Aorta (tissue), 5 donors: ENCODE results near the gene GRIFIN. TPM values are rescaled to one million over a fixed set of nuclear protein-coding genes. Genes with fewer than 3 reads are reported as not detected.
A peak's percentile ranks its signal among the peaks of the same experiment; 100 is the strongest.

Experiments
- ATAC-seq: fragments of 200-7000 bp; cut with Tn5 transposase; one replicate; pipeline ENCODE4 v1.9.1; 2022; ENCODE audit warnings: moderate library complexity; ENCODE audit not compliant: low FRiP score
- DNase-seq, 2 donors: peaks; one replicate each; pipeline ENCODE4 v3.0.0-alpha.2; 2020
- H3K27ac ChIP-seq, 2 donors: one replicate each; pipeline ENCODE4 v1.5.1; 2013; ENCODE audit warnings: low read length in 2 of 2, mild to moderate bottlenecking in 2 of 2, moderate library complexity in 2 of 2, control low read depth in 1 of 2, inconsistent platforms in 1 of 2, low read depth in 1 of 2
- H3K27me3 ChIP-seq, 2 donors: one replicate each; pipeline ENCODE4 v1.6.1; 2013; ENCODE audit warnings: control low read depth in 1 of 2, low read length in 1 of 2, mild to moderate bottlenecking in 1 of 2, moderate library complexity in 1 of 2; ENCODE audit not compliant: insufficient read depth in 2 of 2, control insufficient read depth in 1 of 2
- H3K36me3 ChIP-seq, 2 donors: one replicate each; pipeline ENCODE4 v1.6.1; 2013; ENCODE audit warnings: control low read depth in 1 of 2, low read length in 1 of 2, mild to moderate bottlenecking in 1 of 2; ENCODE audit not compliant: insufficient read depth in 2 of 2, control insufficient read depth in 1 of 2
- H3K4me1 ChIP-seq, 2 donors: one replicate each; pipeline ENCODE4 v1.6.1; 2013; ENCODE audit warnings: low read length in 2 of 2, control low read depth in 1 of 2, mild to moderate bottlenecking in 1 of 2, moderate library complexity in 1 of 2; ENCODE audit not compliant: insufficient read depth in 2 of 2, control insufficient read depth in 1 of 2
- H3K4me3 ChIP-seq, 2 donors: one replicate each; pipeline ENCODE4 v1.5.1; 2013; ENCODE audit warnings: low read length in 2 of 2, control low read depth in 1 of 2, mild to moderate bottlenecking in 1 of 2
- H3K9me3 ChIP-seq: one replicate; pipeline ENCODE4 v1.6.1; 2013; ENCODE audit warnings: mild to moderate bottlenecking, low read length; ENCODE audit not compliant: control insufficient read depth
- WGBS, 2 donors: extraction: QIAGEN DNeasy Blood & Tissue Kit; methylation state at CpG; one replicate each; pipeline ENCODE4 v1.1.7; 2013; 5-methylcytosine and 5-hydroxymethylcytosine counted together
- intact Hi-C, 2 donors: fragments of 100-400 bp; cut with DNase I; formaldehyde crosslinking; loops; one replicate each; pipeline versions ENCODE4 v1.14.2 to v1.15.0; 2022
- polyA plus RNA-seq, 2 donors: library from polyadenylated mRNA; stranded (reverse); fragments of 200-250 nt; gene quantifications; one replicate each; pipeline ENCODE4 v1.2.3, GENCODE V29; 2013
- total RNA-seq, 2 donors: library from RNA; stranded (reverse); fragmentation: NEBNext Ultra II Directional; extraction: Animal tissue kit (Norgen Biotek cat#: 25700); gene quantifications; one replicate each; pipeline ENCODE4 v1.2.1, GENCODE V29; 2021
- donor health status: healthy with polysubstance abuse.
- donor health status: Bipolar disorder and iron deficiency.
- donor health status: DM: no; HTN: no; CAD: no.
- donor health status: DM: no; HTN: no; CAD: no.
- donor health status: DM: yes; HTN: yes; CAD: no.

GRIFIN gene
- total and polyA plus RNA-seq, 4 donors = not detected

- H3K9me3 ChIP-seq = no peaks in the 10 kb centered on the region
- no peak overlapping the region for H3K27ac ChIP-seq
- 9 to 13% methylated on average over 11 of the region's 11 CpGs for WGBS, 2 donors
- ATAC-seq = peak; percentile 73
- no peaks in the 10 kb centered on the region for H3K36me3 ChIP-seq
- intact Hi-C loops = no loop called here
- H3K27me3 ChIP-seq = no peaks in the 10 kb centered on the region
- peak; percentile 82 to 90 for DNase-seq
- no peaks in the 10 kb centered on the region for H3K4me1 ChIP-seq
- H3K4me3 ChIP-seq = no peak overlapping the region
Observed at GRCh38 chr7:2478399-2478785, 2.2 kb upstream of the GRIFIN start.

- H3K27me3 ChIP-seq = no peaks in the 10 kb centered on the region
- ATAC-seq = peak; percentile 81
- H3K4me1 ChIP-seq = no peaks in the 10 kb centered on the region
- no peaks in the 10 kb centered on the region for H3K9me3 ChIP-seq
- peak; percentile 77 to 87 for DNase-seq
- H3K36me3 ChIP-seq = no peaks in the 10 kb centered on the region
- H3K4me3 ChIP-seq = no peak overlapping the region
- H3K27ac ChIP-seq = no peak overlapping the region
- 46 to 63% methylated on average over 33 to 34 of the region's 34 CpGs for WGBS, 2 donors
- intact Hi-C loops = no loop called here
Observed at GRCh38 chr7:2477447-2478398, 1.5 kb upstream of the GRIFIN start.

DNA sequence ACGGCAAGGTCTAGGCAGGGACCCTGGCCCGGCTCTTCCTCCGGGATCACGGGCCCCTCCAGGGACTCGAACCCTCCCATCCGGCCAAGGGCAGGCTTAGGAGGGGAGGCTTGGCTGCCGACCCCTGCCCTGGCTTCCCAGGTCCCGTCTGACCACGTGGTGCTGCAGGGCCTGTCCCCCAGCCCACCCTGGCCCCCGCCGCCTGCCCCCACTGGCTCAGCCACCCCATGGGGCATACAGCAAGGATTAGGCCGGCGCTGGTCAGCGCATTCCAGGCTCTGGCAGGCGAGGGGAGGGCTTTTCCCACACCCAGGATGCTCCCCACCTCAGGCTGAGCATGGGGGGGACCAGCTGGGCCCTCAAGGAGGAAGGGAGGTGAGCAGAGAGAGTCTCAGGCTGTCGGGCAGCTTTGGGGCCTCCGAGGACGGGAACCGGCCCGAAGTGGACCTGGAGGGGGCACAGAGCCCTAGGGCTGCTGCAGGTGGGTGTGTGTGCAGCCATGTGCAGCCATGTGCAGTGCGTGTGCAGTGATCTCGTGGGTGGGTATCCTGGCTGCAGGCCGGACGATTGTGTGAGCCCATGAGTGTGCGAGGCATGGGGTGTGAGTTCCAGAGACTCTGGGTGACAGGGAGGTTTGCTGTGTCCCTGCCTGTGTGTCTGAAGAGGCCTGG lies 713 bp upstream of the GRIFIN start:
- Histone ChIP-seq H3K4me3 (no peak overlapping the region), H3K9me3 (no peaks in the 10 kb centered on the region), H3K36me3 (no peaks in the 10 kb centered on the region), H3K4me1 (no peaks in the 10 kb centered on the region), H3K27ac (no peak overlapping the region), H3K27me3 (no peaks in the 10 kb centered on the region)
- ATAC-seq (no peak), DNase-seq (peak in 1 of 2 donors; percentile 43)
- WGBS, 2 donors = 85 to 88% methylated on average over 25 of the region's 25 CpGs
- intact Hi-C loops = no loop called here

DNA sequence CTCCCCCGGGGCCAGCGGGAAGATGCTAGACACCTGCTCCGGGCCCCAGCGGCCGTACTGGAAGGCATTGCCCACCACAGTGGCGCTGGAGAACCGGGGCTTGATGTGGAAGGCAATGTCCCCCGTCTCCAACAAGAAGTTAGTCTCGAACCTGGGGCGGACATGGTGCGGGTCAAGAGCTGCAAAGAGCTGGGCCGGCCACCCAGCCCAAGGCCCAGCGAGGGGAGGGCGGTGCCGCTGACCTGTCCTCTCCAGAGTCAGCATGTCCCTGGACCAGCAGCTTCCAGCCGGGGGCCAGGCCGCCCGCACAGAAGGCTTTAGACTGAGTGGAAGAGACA lies 551 bp downstream of the GRIFIN start:
- 92 to 94% methylated on average over 18 of the region's 18 CpGs for WGBS, 2 donors
- no peaks in the 10 kb centered on the region for H3K4me1 ChIP-seq
- intact Hi-C loops = no loop called here
- H3K9me3 ChIP-seq = no peaks in the 10 kb centered on the region
- H3K27ac ChIP-seq = no peak overlapping the region
- H3K27me3 ChIP-seq = no peaks in the 10 kb centered on the region
- H3K36me3 ChIP-seq = no peaks in the 10 kb centered on the region
- no peak overlapping the region for H3K4me3 ChIP-seq
- no peak for ATAC-seq
- DNase-seq = peak; percentile 50 to 75

DNA sequence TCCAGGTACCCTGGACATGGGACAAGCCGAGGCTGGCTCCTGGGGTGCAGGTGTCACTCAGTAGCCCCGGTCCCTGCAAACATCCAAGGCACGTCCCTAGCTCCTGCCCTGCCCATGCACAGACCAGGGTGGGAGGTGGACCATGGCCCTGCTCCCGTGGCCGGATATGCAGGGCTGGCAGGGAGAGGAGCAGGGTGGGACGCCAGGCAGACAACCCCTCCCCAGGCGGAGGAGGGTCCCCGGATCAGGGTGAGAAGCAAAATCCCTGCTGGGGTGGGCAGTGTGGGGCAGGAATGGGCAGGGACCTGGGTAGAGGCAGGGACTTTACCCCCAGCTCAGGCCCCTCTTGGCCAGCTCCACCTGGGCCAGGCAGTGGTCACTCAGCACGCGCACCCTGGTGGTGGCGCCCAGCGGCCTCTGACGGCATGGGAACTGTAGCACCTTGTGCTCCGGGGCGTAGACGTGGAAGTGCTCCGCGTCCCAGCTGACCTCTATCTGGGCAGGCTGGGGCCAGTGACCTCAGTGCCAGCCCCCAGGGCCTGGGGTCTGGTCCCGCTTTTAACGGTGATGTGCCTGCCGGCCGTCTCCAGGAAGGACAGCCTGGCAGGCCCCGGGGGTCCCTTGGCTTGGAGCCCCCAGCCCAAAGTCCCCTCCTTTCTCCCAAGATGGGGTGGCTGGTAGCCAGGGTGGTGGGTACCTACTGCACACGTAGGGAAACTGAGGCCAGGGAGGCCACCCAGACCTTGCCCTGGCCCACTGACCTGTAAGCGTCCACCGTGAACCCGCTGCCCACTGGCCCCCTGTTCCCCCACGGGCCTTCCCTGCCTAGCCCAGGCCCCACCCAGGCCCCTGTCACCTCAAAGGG lies 1.2 kb downstream of the GRIFIN start:
- 89 to 90% methylated on average over 28 of the region's 28 CpGs for WGBS, 2 donors
- H3K27me3 ChIP-seq = no peaks in the 10 kb centered on the region
- intact Hi-C loops = no loop called here
- no peaks in the 10 kb centered on the region for H3K36me3 ChIP-seq
- no peak overlapping the region for H3K4me3 ChIP-seq
- DNase-seq (peak; percentile 46 to 74), ATAC-seq (no peak)
- H3K27ac ChIP-seq = no peak overlapping the region
- no peaks in the 10 kb centered on the region for H3K4me1 ChIP-seq
- H3K9me3 ChIP-seq = no peaks in the 10 kb centered on the region

DNA sequence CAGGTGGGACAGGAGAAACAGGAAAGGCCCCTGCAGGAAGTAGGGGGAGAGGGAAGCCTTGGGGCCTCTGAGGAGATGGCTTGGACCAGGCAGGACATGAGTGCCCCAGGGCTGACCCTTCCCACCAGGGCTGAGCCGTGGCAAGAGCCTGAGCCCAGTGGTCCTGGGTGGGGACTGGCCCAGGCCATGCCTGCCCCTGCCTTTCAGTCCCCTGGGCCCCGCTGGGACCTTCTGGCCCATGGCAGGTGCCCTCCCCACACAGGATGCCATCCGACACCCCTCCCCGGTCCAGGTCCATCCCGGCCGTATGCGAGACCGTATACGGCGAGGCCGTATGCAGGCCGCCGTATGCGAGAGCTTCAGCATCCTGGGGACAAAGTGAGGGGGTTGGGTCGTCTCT lies 2.0 kb downstream of the GRIFIN start:
- no peaks in the 10 kb centered on the region for H3K27me3 ChIP-seq
- no peak for DNase-seq
- H3K9me3 ChIP-seq = no peaks in the 10 kb centered on the region
- WGBS, 2 donors = 77 to 83% methylated on average over 15 of the region's 15 CpGs
- no peaks in the 10 kb centered on the region for H3K36me3 ChIP-seq
- H3K27ac ChIP-seq = no peak overlapping the region
- ATAC-seq = no peak
- H3K4me1 ChIP-seq = no peaks in the 10 kb centered on the region
- no peak overlapping the region for H3K4me3 ChIP-seq
- intact Hi-C loops = no loop called here

GRCh38 chr7:2473496-2474180 lies 2.6 kb downstream of the GRIFIN start:
- Histone ChIP-seq H3K36me3 (no peaks in the 10 kb centered on the region), H3K27ac (no peak overlapping the region), H3K4me1 (no peaks in the 10 kb centered on the region), H3K4me3 (no peak overlapping the region), H3K27me3 (no peaks in the 10 kb centered on the region), H3K9me3 (no peaks in the 10 kb centered on the region)
- DNase-seq (no peak), ATAC-seq (no peak)
- intact Hi-C loops = no loop called here
- WGBS, 2 donors = 81 to 86% methylated on average over 12 of the region's 12 CpGs

GRCh38 chr7:2472739-2473138 lies 3.5 kb downstream of the GRIFIN start:
- intact Hi-C loops = no loop called here
- no peaks in the 10 kb centered on the region for H3K9me3 ChIP-seq
- ATAC-seq = no peak
- WGBS, 2 donors = 84 to 87% methylated on average over 5 to 6 of the region's 6 CpGs
- no peaks in the 10 kb centered on the region for H3K4me1 ChIP-seq
- H3K4me3 ChIP-seq = no peak overlapping the region
- H3K27me3 ChIP-seq = no peaks in the 10 kb centered on the region
- H3K27ac ChIP-seq = no peak overlapping the region
- DNase-seq = no peak
- H3K36me3 ChIP-seq = no peaks in the 10 kb centered on the region
